ENCODE results near the gene VPS35L. TPM values are rescaled to one million over a fixed set of nuclear protein-coding genes. Genes with fewer than 3 reads are reported as not detected.
A peak's percentile ranks its signal among the peaks of the same experiment; 100 is the strongest.

VPS35L gene
- total and polyA plus RNA-seq, 2 of the 13 experiments (the other 11 are each of a cell fraction or from before 2014, with no cell fraction given) = 1.4 to 1.6 TPM

DNA sequence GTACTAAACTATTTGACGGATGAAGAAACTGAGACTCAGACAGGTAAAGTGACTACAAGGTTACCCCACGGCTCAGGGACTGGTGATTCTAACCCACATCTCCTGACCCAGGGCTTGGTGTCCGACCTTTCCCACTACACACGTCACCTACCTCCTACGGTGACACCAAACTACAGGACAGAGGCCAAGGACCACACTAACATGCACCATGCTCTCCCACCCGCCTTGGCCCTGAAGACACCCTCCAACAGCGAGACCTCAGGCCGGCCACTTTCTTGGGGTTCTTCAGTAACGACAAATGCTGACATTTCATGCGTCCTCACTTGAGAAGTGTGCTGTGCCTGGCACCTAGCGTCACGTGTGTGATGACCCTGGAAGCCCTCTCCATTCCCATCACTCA lies 156.1 kb downstream of the VPS35L start (continued):
- TF ChIP-seq, protein P1, sequence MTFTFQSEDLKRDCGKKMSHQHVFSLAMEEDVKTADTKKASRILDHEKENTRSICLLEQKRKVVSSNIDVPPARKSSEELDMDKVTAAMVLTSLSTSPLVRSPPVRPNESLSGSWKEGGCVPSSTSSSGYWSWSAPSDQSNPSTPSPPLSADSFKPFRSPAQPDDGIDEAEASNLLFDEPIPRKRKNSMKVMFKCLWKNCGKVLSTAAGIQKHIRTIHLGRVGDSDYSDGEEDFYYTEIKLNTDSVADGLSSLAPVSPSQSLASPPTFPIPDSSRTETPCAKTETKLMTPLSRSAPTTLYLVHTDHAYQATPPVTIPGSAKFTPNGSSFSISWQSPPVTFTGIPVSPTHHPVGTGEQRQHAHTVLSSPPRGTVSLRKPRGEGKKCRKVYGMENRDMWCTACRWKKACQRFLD (CRISPR knock-in tag; IDR thresholded peaks at IDR 0.05; ENCODE audit: borderline replicate concordance) = no peak
- TF ChIP-seq RBM22 (optimal IDR thresholded peaks at IDR 0.05; ENCODE audit: low read length) (peak; percentile 77), SRSF9 (IDR thresholded peaks at IDR 0.05; ENCODE audit: borderline replicate concordance, insufficient read depth, low read depth, low read length, poor library complexity, severe bottlenecking) (no peak), ZNF766 (CRISPR knock-in tag; IDR thresholded peaks at IDR 0.05; ENCODE audit: borderline replicate concordance) (no peak), KLF9 (CRISPR knock-in tag; IDR thresholded peaks at IDR 0.05; ENCODE audit: low read depth) (no peak), PAF1 (CRISPR knock-in tag; IDR thresholded peaks at IDR 0.05) (no peak), ZNF468 (CRISPR knock-in tag; IDR thresholded peaks at IDR 0.05) (no peak), BRD4 (CRISPR knock-in tag; IDR thresholded peaks at IDR 0.05) (no peak), SETDB1 (CRISPR knock-in tag; IDR thresholded peaks at IDR 0.05; ENCODE audit: borderline replicate concordance) (no peak), ETV5 (CRISPR knock-in tag; IDR thresholded peaks at IDR 0.05; ENCODE audit: borderline replicate concordance) (no peak)
- TF ChIP-seq, protein P2, sequence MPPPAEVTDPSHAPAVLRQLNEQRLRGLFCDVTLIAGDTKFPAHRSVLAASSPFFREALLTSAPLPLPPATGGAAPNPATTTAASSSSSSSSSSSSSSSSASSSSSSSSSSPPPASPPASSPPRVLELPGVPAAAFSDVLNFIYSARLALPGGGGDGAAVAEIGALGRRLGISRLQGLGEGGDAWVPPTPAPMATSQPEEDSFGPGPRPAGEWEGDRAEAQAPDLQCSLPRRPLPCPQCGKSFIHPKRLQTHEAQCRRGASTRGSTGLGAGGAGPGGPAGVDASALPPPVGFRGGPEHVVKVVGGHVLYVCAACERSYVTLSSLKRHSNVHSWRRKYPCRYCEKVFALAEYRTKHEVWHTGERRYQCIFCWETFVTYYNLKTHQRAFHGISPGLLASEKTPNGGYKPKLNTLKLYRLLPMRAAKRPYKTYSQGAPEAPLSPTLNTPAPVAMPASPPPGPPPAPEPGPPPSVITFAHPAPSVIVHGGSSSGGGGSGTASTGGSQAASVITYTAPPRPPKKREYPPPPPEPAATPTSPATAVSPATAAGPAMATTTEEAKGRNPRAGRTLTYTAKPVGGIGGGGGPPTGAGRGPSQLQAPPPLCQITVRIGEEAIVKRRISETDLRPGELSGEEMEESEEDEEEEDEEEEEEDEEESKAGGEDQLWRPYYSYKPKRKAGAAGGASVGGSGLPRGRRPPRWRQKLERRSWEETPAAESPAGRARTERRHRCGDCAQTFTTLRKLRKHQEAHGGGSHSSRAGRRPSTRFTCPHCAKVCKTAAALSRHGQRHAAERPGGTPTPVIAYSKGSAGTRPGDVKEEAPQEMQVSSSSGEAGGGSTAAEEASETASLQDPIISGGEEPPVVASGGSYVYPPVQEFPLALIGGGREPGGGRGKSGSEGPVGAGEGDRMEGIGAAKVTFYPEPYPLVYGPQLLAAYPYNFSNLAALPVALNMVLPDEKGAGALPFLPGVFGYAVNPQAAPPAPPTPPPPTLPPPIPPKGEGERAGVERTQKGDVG (CRISPR knock-in tag; IDR thresholded peaks at IDR 0.05; ENCODE audit: borderline replicate concordance) = 0 out of 2 replicates have a peak, but pooled peaks have one; percentile 26
- TF ChIP-seq, protein P3, sequence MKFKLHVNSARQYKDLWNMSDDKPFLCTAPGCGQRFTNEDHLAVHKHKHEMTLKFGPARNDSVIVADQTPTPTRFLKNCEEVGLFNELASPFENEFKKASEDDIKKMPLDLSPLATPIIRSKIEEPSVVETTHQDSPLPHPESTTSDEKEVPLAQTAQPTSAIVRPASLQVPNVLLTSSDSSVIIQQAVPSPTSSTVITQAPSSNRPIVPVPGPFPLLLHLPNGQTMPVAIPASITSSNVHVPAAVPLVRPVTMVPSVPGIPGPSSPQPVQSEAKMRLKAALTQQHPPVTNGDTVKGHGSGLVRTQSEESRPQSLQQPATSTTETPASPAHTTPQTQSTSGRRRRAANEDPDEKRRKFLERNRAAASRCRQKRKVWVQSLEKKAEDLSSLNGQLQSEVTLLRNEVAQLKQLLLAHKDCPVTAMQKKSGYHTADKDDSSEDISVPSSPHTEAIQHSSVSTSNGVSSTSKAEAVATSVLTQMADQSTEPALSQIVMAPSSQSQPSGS (CRISPR knock-in tag; IDR thresholded peaks at IDR 0.05) = no peak
- TF ChIP-seq, protein P4, sequence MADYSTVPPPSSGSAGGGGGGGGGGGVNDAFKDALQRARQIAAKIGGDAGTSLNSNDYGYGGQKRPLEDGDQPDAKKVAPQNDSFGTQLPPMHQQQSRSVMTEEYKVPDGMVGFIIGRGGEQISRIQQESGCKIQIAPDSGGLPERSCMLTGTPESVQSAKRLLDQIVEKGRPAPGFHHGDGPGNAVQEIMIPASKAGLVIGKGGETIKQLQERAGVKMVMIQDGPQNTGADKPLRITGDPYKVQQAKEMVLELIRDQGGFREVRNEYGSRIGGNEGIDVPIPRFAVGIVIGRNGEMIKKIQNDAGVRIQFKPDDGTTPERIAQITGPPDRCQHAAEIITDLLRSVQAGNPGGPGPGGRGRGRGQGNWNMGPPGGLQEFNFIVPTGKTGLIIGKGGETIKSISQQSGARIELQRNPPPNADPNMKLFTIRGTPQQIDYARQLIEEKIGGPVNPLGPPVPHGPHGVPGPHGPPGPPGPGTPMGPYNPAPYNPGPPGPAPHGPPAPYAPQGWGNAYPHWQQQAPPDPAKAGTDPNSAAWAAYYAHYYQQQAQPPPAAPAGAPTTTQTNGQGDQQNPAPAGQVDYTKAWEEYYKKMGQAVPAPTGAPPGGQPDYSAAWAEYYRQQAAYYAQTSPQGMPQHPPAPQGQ (CRISPR knock-in tag; IDR thresholded peaks at IDR 0.05; ENCODE audit: borderline replicate concordance) = no peak
- TF ChIP-seq, protein P5, sequence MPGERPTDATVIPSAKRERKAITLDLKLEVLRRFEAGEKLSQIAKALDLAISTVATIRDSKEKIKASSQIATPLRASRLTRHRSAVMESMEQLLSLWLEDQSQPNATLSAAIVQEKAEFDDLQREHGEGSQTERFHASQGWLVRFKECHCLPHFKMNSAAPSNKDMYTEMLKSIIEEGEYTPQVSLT (CRISPR knock-in tag; IDR thresholded peaks at IDR 0.05; ENCODE audit: borderline replicate concordance, low read depth) = no peak
- TF ChIP-seq, protein P6, sequence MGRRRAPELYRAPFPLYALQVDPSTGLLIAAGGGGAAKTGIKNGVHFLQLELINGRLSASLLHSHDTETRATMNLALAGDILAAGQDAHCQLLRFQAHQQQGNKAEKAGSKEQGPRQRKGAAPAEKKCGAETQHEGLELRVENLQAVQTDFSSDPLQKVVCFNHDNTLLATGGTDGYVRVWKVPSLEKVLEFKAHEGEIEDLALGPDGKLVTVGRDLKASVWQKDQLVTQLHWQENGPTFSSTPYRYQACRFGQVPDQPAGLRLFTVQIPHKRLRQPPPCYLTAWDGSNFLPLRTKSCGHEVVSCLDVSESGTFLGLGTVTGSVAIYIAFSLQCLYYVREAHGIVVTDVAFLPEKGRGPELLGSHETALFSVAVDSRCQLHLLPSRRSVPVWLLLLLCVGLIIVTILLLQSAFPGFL (CRISPR knock-in tag; IDR thresholded peaks at IDR 0.05) = no peak
- TF ChIP-seq, protein P7, sequence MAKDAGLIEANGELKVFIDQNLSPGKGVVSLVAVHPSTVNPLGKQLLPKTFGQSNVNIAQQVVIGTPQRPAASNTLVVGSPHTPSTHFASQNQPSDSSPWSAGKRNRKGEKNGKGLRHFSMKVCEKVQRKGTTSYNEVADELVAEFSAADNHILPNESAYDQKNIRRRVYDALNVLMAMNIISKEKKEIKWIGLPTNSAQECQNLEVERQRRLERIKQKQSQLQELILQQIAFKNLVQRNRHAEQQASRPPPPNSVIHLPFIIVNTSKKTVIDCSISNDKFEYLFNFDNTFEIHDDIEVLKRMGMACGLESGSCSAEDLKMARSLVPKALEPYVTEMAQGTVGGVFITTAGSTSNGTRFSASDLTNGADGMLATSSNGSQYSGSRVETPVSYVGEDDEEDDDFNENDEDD (CRISPR knock-in tag; IDR thresholded peaks at IDR 0.05; ENCODE audit: borderline replicate concordance) = 0 out of 2 replicates have a peak, but pooled peaks have one; percentile 19

Data from HepG2 (cell line).